Endothelial cell of umbilical vein (primary cell): ENCODE results near the gene TTN. TPM values are rescaled to one million over a fixed set of nuclear protein-coding genes. Genes with fewer than 3 reads are reported as not detected.
A peak's percentile ranks its signal among the peaks of the same experiment; 100 is the strongest.

Experiments used
- BruUV-seq: library from RNA; stranded (reverse); fragments of 400-500 nt; replicated peaks from 2 replicates; lab custom pipeline; 2021; lab: Mats Ljungman, UMichigan
- CTCF ChIA-PET: fragments of 300-600, 350-600 bp; sonication (Branson Sonifier 250); formaldehyde crosslinking; loops from one replicate; lab custom pipeline; 2021; ENCODE audit warnings: antibody characterized with exemption, inconsistent platforms; lab: Charles Lee
- POLR2A ChIA-PET: fragments of 300-600, 350-600 bp; sonication (Branson Sonifier 250); formaldehyde crosslinking; loops from one replicate; lab custom pipeline; 2021; ENCODE audit warnings: antibody characterized with exemption, inconsistent platforms; lab: Charles Lee
- DNase-seq: peaks from one replicate; pipeline ENCODE4 v3.0.0-alpha.2; 2011; ENCODE audit warnings: low read depth, low spot score
- FAIRE-seq: peaks from 2 replicates; lab custom pipeline; 2011; peaks lifted over from hg19 to GRCh38; lab: Jason Lieb, UNC
- H2AFZ ChIP-seq: 2 replicates; pipeline ENCODE4 v1.6.0; 2012; ENCODE audit warnings: low read depth, low read length, control low read depth, inconsistent platforms
- H3K27ac ChIP-seq: 2 replicates; pipeline ENCODE4 v1.5.1; 2011; ENCODE audit warnings: low read depth, mild to moderate bottlenecking, control low read depth, low read length, moderate library complexity; ENCODE audit not compliant: insufficient read depth
- H3K27me3 ChIP-seq, 2 experiments: 2 replicates each; pipeline versions ENCODE4 v1.6.0 to v1.6.1; 2011; ENCODE audit warnings: low read length in 2 of 2, mixed read lengths in 1 of 2; ENCODE audit not compliant: control insufficient read depth in 2 of 2, insufficient read depth in 2 of 2
- H3K36me3 ChIP-seq, 2 experiments: 2 replicates in 1 of 2; 3 replicates in 1 of 2; pipeline ENCODE4 v1.5.1; 2011; ENCODE audit warnings: low read length in 2 of 2, mild to moderate bottlenecking in 1 of 2, moderate library complexity in 1 of 2; ENCODE audit not compliant: control insufficient read depth in 2 of 2, insufficient read depth in 2 of 2; ENCODE audit errors: extremely low read depth in 1 of 2
- H3K4me1 ChIP-seq: 3 replicates; pipeline ENCODE4 v1.5.1; 2011; ENCODE audit warnings: mild to moderate bottlenecking, low read length; ENCODE audit not compliant: control insufficient read depth, insufficient read depth; ENCODE audit errors: extremely low read depth
- H3K4me2 ChIP-seq: 2 replicates; pipeline ENCODE4 v1.6.1; 2011; ENCODE audit warnings: low read length, control low read depth, mixed read lengths; ENCODE audit not compliant: insufficient read depth
- H3K4me3 ChIP-seq, 3 experiments: fragments of 200-600 bp in 1 of 3; sonication (generic), shearing (Covaris generic) in 1 of 3; replicated peaks in 1 of 3; 2 replicates each; pipeline ENCODE4 v1.5.1; 2011 to 2016; ENCODE audit warnings: control low read depth in 3 of 3, low read length in 3 of 3, mild to moderate bottlenecking in 2 of 3, inconsistent platforms in 1 of 3, low read depth in 1 of 3, moderate library complexity in 1 of 3; ENCODE audit not compliant: insufficient read depth in 1 of 3
- H3K79me2 ChIP-seq: 2 replicates; pipeline ENCODE4 v1.6.0; 2012; ENCODE audit warnings: low read length, inconsistent platforms; ENCODE audit not compliant: control insufficient read depth, insufficient read depth
- H3K9ac ChIP-seq: replicated peaks from 2 replicates; pipeline ENCODE3; 2011; ENCODE audit warnings: low read length, control low read depth; ENCODE audit not compliant: insufficient read depth; ENCODE audit errors: extremely low read depth
- H3K9me1 ChIP-seq: replicated peaks from 3 replicates; pipeline ENCODE4 v1.6.0; 2011; ENCODE audit warnings: mild to moderate bottlenecking, low read length; ENCODE audit not compliant: control insufficient read depth, insufficient read depth; ENCODE audit errors: extremely low read depth
- H3K9me3 ChIP-seq: replicated peaks from 2 replicates; pipeline ENCODE4 v1.5.1; 2012; ENCODE audit warnings: low read length, inconsistent platforms; ENCODE audit not compliant: control insufficient read depth, insufficient read depth
- H4K20me1 ChIP-seq: replicated peaks from 2 replicates; pipeline ENCODE3; 2011; ENCODE audit warnings: mild to moderate bottlenecking, low read length; ENCODE audit not compliant: control insufficient read depth, insufficient read depth; ENCODE audit errors: extremely low read depth
- EZH2 ChIP-seq: IDR thresholded peaks from 2 replicates; pipeline ENCODE4 v1.6.1; 2012; ENCODE audit warnings: borderline replicate concordance, low read depth, mild to moderate bottlenecking, moderate library complexity, low read length, inconsistent platforms; ENCODE audit not compliant: severe bottlenecking
- FOS ChIP-seq: IDR thresholded peaks from 2 replicates; pipeline ENCODE4 v1.6.1; 2011; ENCODE audit warnings: mild to moderate bottlenecking, low read length, moderate library complexity, borderline replicate concordance; ENCODE audit not compliant: insufficient read depth
- GATA2 ChIP-seq: IDR thresholded peaks from 2 replicates; pipeline ENCODE4 v1.7.0; 2011; ENCODE audit warnings: low read depth, mild to moderate bottlenecking, moderate library complexity, mixed read lengths, low read length; ENCODE audit not compliant: insufficient read length, insufficient read depth
- JUN ChIP-seq: IDR thresholded peaks from 2 replicates; pipeline ENCODE4 v1.6.1; 2011; ENCODE audit warnings: borderline replicate concordance, low read depth; ENCODE audit not compliant: insufficient read length, insufficient read depth
- MAX ChIP-seq: IDR thresholded peaks from 2 replicates; pipeline ENCODE4 v1.6.1; 2011; ENCODE audit not compliant: insufficient read depth, insufficient read length
- MYC ChIP-seq: IDR thresholded peaks from one replicate; pipeline ENCODE4 v1.6.1; 2011; ENCODE audit warnings: mild to moderate bottlenecking, low read depth, low read length
- POLR2A ChIP-seq: IDR thresholded peaks from 2 replicates; pipeline ENCODE4 v1.6.1; 2012; ENCODE audit warnings: low read depth, mild to moderate bottlenecking, control low read depth, low read length
- POLR2AphosphoS5 ChIP-seq: IDR thresholded peaks from 2 replicates; pipeline ENCODE4 v1.6.1; 2012; ENCODE audit warnings: low read depth, mild to moderate bottlenecking, control low read depth, low read length, moderate library complexity; ENCODE audit not compliant: insufficient read depth
- dilution Hi-C: fragments of 300-500 bp; cut with MboI; formaldehyde crosslinking; loops from one replicate; pipeline ENCODE4 v1.15.0; 2019; ENCODE audit warnings: low sequenced_read_pairs; ENCODE audit not compliant: extremely low pct_ligation_motif_present
- intact Hi-C: fragments of 100-400 bp; cut with micrococcal nuclease; formaldehyde crosslinking; loops from one replicate; pipeline ENCODE4 v1.10.0; 2022
- polyA plus RNA-seq, 4 experiments: library from polyadenylated mRNA; depleted of rRNA in 3 of 4; stranded (reverse) in 3 of 4; unstranded in 1 of 4; fragments of >200 nt; gene quantifications; 2 replicates each; pipeline versions ENCODE4 v1.2.1 to v1.2.3, GENCODE V29; 2011 to 2012; ENCODE audit warnings: missing spikeins in 1 of 4
- total RNA-seq: library from RNA; stranded (reverse); gene quantifications from 2 replicates; pipeline ENCODE4 v1.2.3, GENCODE V29; 2021
- TF ChIP-seq, protein P1 (sequence below), 2 donors: IDR thresholded peaks; 1 replicate in 1 of 2; 2 replicates in 1 of 2; pipeline ENCODE4 v1.5.1; 2011; ENCODE audit warnings: low read length in 2 of 2, mild to moderate bottlenecking in 2 of 2, moderate library complexity in 2 of 2, control low read depth in 1 of 2, inconsistent platforms in 1 of 2, low read depth in 1 of 2; ENCODE audit not compliant: insufficient read depth in 1 of 2; ENCODE audit errors: extremely low read depth in 1 of 2

TTN gene
- total and polyA plus RNA-seq, 2 donors (not counting 3 experiments of a cell fraction or from before 2014, with no cell fraction given), result 0.11 to 0.49 TPM

DNA sequence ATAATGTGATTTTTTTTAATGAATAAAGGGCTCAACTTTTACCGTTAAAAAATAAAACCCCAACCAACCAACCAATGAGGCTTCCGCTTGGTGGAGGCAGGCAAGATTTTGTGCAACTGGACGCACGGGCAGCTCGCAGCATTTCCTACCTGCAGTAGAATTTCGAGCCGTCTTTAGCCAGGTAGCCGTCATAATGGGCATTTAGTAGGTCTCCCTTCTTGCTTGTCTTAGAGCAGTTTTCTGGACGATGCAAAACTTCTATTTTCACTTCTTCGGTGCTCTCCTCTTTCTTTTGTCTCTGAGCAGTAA lies 329.1 kb downstream of the TTN start:
- intact Hi-C loops, result loop anchor here (1.0 kb wide), 2 partner anchors 27 to 366 kb away; partner anchors contain the start of genes PJVK, PRKRA and RBM45
- Histone ChIP-seq H3K36me3 (no peaks in the 10 kb centered on the region), H3K4me2 (peak overlapping the region; percentile 85), H3K9me1 (no peaks in the 10 kb centered on the region), H4K20me1 (no peaks in the 10 kb centered on the region), H3K4me1 (peaks cover 29% of the 10 kb centered on the region), H3K79me2 (peaks cover 27% of the 10 kb centered on the region), H3K4me3 (peak overlapping the region; percentile 51 to 98 (median 91)), H3K27me3 (no peaks in the 10 kb centered on the region), H3K9me3 (no peaks in the 10 kb centered on the region), H3K27ac (peak overlapping the region; percentile 88), H3K9ac (peak overlapping the region; percentile 87), H2AFZ (peak overlapping the region; percentile 81)
- TF ChIP-seq GATA2, result no peak
- TF ChIP-seq FOS, result no peak
- TF ChIP-seq EZH2, result no peak
- TF ChIP-seq POLR2AphosphoS5, result no peak
- TF ChIP-seq MYC, result no peak
- TF ChIP-seq, protein P1, sequence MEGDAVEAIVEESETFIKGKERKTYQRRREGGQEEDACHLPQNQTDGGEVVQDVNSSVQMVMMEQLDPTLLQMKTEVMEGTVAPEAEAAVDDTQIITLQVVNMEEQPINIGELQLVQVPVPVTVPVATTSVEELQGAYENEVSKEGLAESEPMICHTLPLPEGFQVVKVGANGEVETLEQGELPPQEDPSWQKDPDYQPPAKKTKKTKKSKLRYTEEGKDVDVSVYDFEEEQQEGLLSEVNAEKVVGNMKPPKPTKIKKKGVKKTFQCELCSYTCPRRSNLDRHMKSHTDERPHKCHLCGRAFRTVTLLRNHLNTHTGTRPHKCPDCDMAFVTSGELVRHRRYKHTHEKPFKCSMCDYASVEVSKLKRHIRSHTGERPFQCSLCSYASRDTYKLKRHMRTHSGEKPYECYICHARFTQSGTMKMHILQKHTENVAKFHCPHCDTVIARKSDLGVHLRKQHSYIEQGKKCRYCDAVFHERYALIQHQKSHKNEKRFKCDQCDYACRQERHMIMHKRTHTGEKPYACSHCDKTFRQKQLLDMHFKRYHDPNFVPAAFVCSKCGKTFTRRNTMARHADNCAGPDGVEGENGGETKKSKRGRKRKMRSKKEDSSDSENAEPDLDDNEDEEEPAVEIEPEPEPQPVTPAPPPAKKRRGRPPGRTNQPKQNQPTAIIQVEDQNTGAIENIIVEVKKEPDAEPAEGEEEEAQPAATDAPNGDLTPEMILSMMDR (IDR thresholded peaks at IDR 0.05; ENCODE audit: extremely low read depth in 1 of 2, insufficient read depth in 1 of 2, low read depth in 1 of 2, low read length in 2 of 2), result no peak
- TF ChIP-seq MAX, result no peak
- no peak for TF ChIP-seq JUN
- TF ChIP-seq POLR2A, result no peak
- BruUV-seq, result TSS peak; percentile 82
- dilution Hi-C loops, result no loop called here
- POLR2A ChIA-PET, result no interaction called here
- CTCF ChIA-PET, result no interaction called here
- FAIRE-seq (no peak), DNase-seq (no peak)
